ENCODE results near the gene ACVR1B.

ACVR1B gene

GRCh38 chr12:51922762-51923505, 28.6 kb upstream of the ACVR1B start:
- H3K4me1 ChIP-seq (ENCODE audit: control insufficient read depth, insufficient read depth, low read length): no peaks in the 10 kb centered on the region
- H3K27ac ChIP-seq (ENCODE audit: low read depth, low read length): no peak overlapping the region
- no peaks in the 10 kb centered on the region for H3K36me3 ChIP-seq (ENCODE audit: control insufficient read depth, insufficient read depth, low read length)
- no peak overlapping the region for H3K9ac ChIP-seq (ENCODE audit: low read length)
- H3K27me3 ChIP-seq (ENCODE audit: control insufficient read depth, insufficient read depth, low read length): no peaks in the 10 kb centered on the region
- peak overlapping the region; percentile 22 for H3K4me3 ChIP-seq (ENCODE audit: low read length)

GRCh38 chr12:51923506-51924365, 27.8 kb upstream of the ACVR1B start:
- H3K27me3 ChIP-seq (ENCODE audit: control insufficient read depth, insufficient read depth, low read length): no peaks in the 10 kb centered on the region
- no peak overlapping the region for H3K9ac ChIP-seq (ENCODE audit: low read length)
- H3K36me3 ChIP-seq (ENCODE audit: control insufficient read depth, insufficient read depth, low read length): no peaks in the 10 kb centered on the region
- H3K4me3 ChIP-seq (ENCODE audit: low read length): peak overlapping the region; percentile 22
- no peaks in the 10 kb centered on the region for H3K4me1 ChIP-seq (ENCODE audit: control insufficient read depth, insufficient read depth, low read length)
- H3K27ac ChIP-seq (ENCODE audit: low read depth, low read length): no peak overlapping the region

- Histone ChIP-seq H3K9ac (ENCODE audit: low read length) (no peak overlapping the region), H3K4me3 (ENCODE audit: low read length) (no peak overlapping the region), H3K4me1 (ENCODE audit: control insufficient read depth, insufficient read depth, low read length) (no peaks in the 10 kb centered on the region), H3K27me3 (ENCODE audit: control insufficient read depth, insufficient read depth, low read length) (no peaks in the 10 kb centered on the region), H3K27ac (ENCODE audit: low read depth, low read length) (no peak overlapping the region), H3K36me3 (ENCODE audit: control insufficient read depth, insufficient read depth, low read length) (no peaks in the 10 kb centered on the region)
These were observed 26.8 kb upstream of the ACVR1B start for GRCh38 chr12:51924551-51925319.

GRCh38 chr12:51925346-51926063, 26.0 kb upstream of the ACVR1B start:
- Histone ChIP-seq H3K27me3 (ENCODE audit: control insufficient read depth, insufficient read depth, low read length) (no peaks in the 10 kb centered on the region), H3K27ac (ENCODE audit: low read depth, low read length) (no peak overlapping the region), H3K9ac (ENCODE audit: low read length) (no peak overlapping the region), H3K4me1 (ENCODE audit: control insufficient read depth, insufficient read depth, low read length) (no peaks in the 10 kb centered on the region), H3K4me3 (ENCODE audit: low read length) (no peak overlapping the region), H3K36me3 (ENCODE audit: control insufficient read depth, insufficient read depth, low read length) (no peaks in the 10 kb centered on the region)

- H3K9ac ChIP-seq (ENCODE audit: low read length): no peak overlapping the region
- H3K36me3 ChIP-seq (ENCODE audit: control insufficient read depth, insufficient read depth, low read length): no peaks in the 10 kb centered on the region
- H3K4me3 ChIP-seq (ENCODE audit: low read length): no peak overlapping the region
- no peak overlapping the region for H3K27ac ChIP-seq (ENCODE audit: low read depth, low read length)
- no peaks in the 10 kb centered on the region for H3K4me1 ChIP-seq (ENCODE audit: control insufficient read depth, insufficient read depth, low read length)
- no peaks in the 10 kb centered on the region for H3K27me3 ChIP-seq (ENCODE audit: control insufficient read depth, insufficient read depth, low read length)
These were observed 25.4 kb upstream of the ACVR1B start for GRCh38 chr12:51926064-51926632.

GRCh38 chr12:51926718-51927117, 24.8 kb upstream of the ACVR1B start:
- Histone ChIP-seq H3K4me1 (ENCODE audit: control insufficient read depth, insufficient read depth, low read length) (no peaks in the 10 kb centered on the region), H3K9ac (ENCODE audit: low read length) (no peak overlapping the region)

GRCh38 chr12:51932218-51933076, 19.1 kb upstream of the ACVR1B start:
- Histone ChIP-seq H3K27ac (ENCODE audit: low read depth, low read length) (no peak overlapping the region), H3K4me3 (ENCODE audit: low read length) (no peak overlapping the region), H3K4me1 (ENCODE audit: control insufficient read depth, insufficient read depth, low read length) (no peaks in the 10 kb centered on the region), H3K27me3 (ENCODE audit: control insufficient read depth, insufficient read depth, low read length) (no peaks in the 10 kb centered on the region), H3K36me3 (ENCODE audit: control insufficient read depth, insufficient read depth, low read length) (no peaks in the 10 kb centered on the region), H3K9ac (ENCODE audit: low read length) (no peak overlapping the region)

More at GRCh38 chr12:51926718-51927117, 24.8 kb upstream of the ACVR1B start:
- Histone ChIP-seq H3K4me3 (ENCODE audit: low read length) (no peak overlapping the region), H3K36me3 (ENCODE audit: control insufficient read depth, insufficient read depth, low read length) (no peaks in the 10 kb centered on the region), H3K27me3 (ENCODE audit: control insufficient read depth, insufficient read depth, low read length) (no peaks in the 10 kb centered on the region), H3K27ac (ENCODE audit: low read depth, low read length) (no peak overlapping the region)

- H3K36me3 ChIP-seq (ENCODE audit: control insufficient read depth, insufficient read depth, low read length): no peaks in the 10 kb centered on the region
- no peaks in the 10 kb centered on the region for H3K27me3 ChIP-seq (ENCODE audit: control insufficient read depth, insufficient read depth, low read length)
- no peak overlapping the region for H3K9ac ChIP-seq (ENCODE audit: low read length)
- H3K4me1 ChIP-seq (ENCODE audit: control insufficient read depth, insufficient read depth, low read length): no peaks in the 10 kb centered on the region
- H3K4me3 ChIP-seq (ENCODE audit: low read length): no peak overlapping the region
- H3K27ac ChIP-seq (ENCODE audit: low read depth, low read length): no peak overlapping the region
These were observed 17.4 kb upstream of the ACVR1B start for GRCh38 chr12:51934080-51934479.

- Histone ChIP-seq H3K9ac (ENCODE audit: low read length) (no peak overlapping the region), H3K36me3 (ENCODE audit: control insufficient read depth, insufficient read depth, low read length) (no peaks in the 10 kb centered on the region), H3K27me3 (ENCODE audit: control insufficient read depth, insufficient read depth, low read length) (no peaks in the 10 kb centered on the region), H3K4me3 (ENCODE audit: low read length) (no peak overlapping the region), H3K27ac (ENCODE audit: low read depth, low read length) (no peak overlapping the region), H3K4me1 (ENCODE audit: control insufficient read depth, insufficient read depth, low read length) (peaks cover 3% of the 10 kb centered on the region)
These were observed 13.6 kb upstream of the ACVR1B start for GRCh38 chr12:51937926-51938325.

- Histone ChIP-seq H3K27ac (ENCODE audit: low read depth, low read length) (no peak overlapping the region), H3K4me3 (ENCODE audit: low read length) (no peak overlapping the region), H3K27me3 (ENCODE audit: control insufficient read depth, insufficient read depth, low read length) (no peaks in the 10 kb centered on the region), H3K36me3 (ENCODE audit: control insufficient read depth, insufficient read depth, low read length) (no peaks in the 10 kb centered on the region), H3K4me1 (ENCODE audit: control insufficient read depth, insufficient read depth, low read length) (peaks cover 3% of the 10 kb centered on the region), H3K9ac (ENCODE audit: low read length) (no peak overlapping the region)
These were observed 12.8 kb upstream of the ACVR1B start for GRCh38 chr12:51938726-51939125.

GRCh38 chr12:51941011-51941581, 10.4 kb upstream of the ACVR1B start:
- Histone ChIP-seq H3K36me3 (ENCODE audit: control insufficient read depth, insufficient read depth, low read length) (no peaks in the 10 kb centered on the region), H3K4me3 (ENCODE audit: low read length) (no peak overlapping the region), H3K9ac (ENCODE audit: low read length) (no peak overlapping the region), H3K27ac (ENCODE audit: low read depth, low read length) (no peak overlapping the region), H3K4me1 (ENCODE audit: control insufficient read depth, insufficient read depth, low read length) (peaks cover 3% of the 10 kb centered on the region), H3K27me3 (ENCODE audit: control insufficient read depth, insufficient read depth, low read length) (no peaks in the 10 kb centered on the region)
